ENCODE data around the gene ERC1.

GRCh38 chr12:1161197-1161596 lies 170.2 kb downstream of the ERC1 start:
- TF ChIP-seq CTCF (IDR thresholded peaks at IDR 0.05) (no peak), POLR2A (IDR thresholded peaks at IDR 0.05) (no peak)

All from tibial nerve (tissue), 3 donors.